GM12878 (cell line): Measurements from ENCODE around the gene ARCN1.

Experiments
- GABPA ChIP-seq: IDR thresholded peaks from 2 replicates; pipeline ENCODE4 v1.6.1; 2014; ENCODE audit warnings: antibody characterized with exemption, low read depth, mild to moderate bottlenecking, inconsistent platforms
- MXI1 ChIP-seq: fragments of 150-350 bp; IDR thresholded peaks from 2 replicates; pipeline ENCODE4 v1.6.1; 2011; ENCODE audit warnings: low read depth, mild to moderate bottlenecking, inconsistent platforms, low read length, improper control_type of control experiment
- PBX3 ChIP-seq: IDR thresholded peaks from 2 replicates; pipeline ENCODE4 v1.6.1; 2011; ENCODE audit warnings: mild to moderate bottlenecking, low read depth, low read length, moderate library complexity; ENCODE audit not compliant: insufficient replicate concordance

- TF ChIP-seq GABPA (no peak), PBX3 (no peak), MXI1 (no peak)
These were observed 68.3 kb downstream of the ARCN1 start for GRCh38 chr11:118640332-118641154.
